Keratinocyte (primary cell): ENCODE results near the gene USP13. TPM values are rescaled to one million over a fixed set of nuclear protein-coding genes. Genes with fewer than 3 reads are reported as not detected.

ENCODE experiments used
- DNase-seq: peaks from one replicate; pipeline ENCODE4 v3.0.0-alpha.2; 2011; ENCODE audit warnings: low read depth, missing footprints, low spot score
- FAIRE-seq: peaks from 2 replicates; lab custom pipeline; 2011; peaks lifted over from hg19 to GRCh38; lab: Jason Lieb, UNC
- H2AFZ ChIP-seq: 2 replicates; pipeline ENCODE4 v1.6.0; 2012; ENCODE audit warnings: low read length, control low read depth, inconsistent platforms; ENCODE audit not compliant: control insufficient read depth
- H3K27ac ChIP-seq: 2 replicates; pipeline ENCODE4 v1.5.1; 2011; ENCODE audit warnings: low read length; ENCODE audit not compliant: control insufficient read depth, insufficient read depth
- H3K27me3 ChIP-seq: 3 replicates; pipeline ENCODE4 v1.6.0; 2011; ENCODE audit warnings: low read length; ENCODE audit not compliant: control insufficient read depth, insufficient read depth; ENCODE audit errors: extremely low read depth
- H3K36me3 ChIP-seq, 2 experiments: 2 replicates in 1 of 2; 3 replicates in 1 of 2; pipeline ENCODE4 v1.5.1; 2011; ENCODE audit warnings: low read length in 2 of 2, mild to moderate bottlenecking in 1 of 2; ENCODE audit not compliant: control insufficient read depth in 2 of 2, insufficient read depth in 2 of 2; ENCODE audit errors: extremely low read depth in 1 of 2
- H3K4me1 ChIP-seq: 3 replicates; pipeline ENCODE4 v1.5.1; 2011; ENCODE audit warnings: low read length; ENCODE audit not compliant: control insufficient read depth, insufficient read depth; ENCODE audit errors: extremely low read depth
- H3K4me2 ChIP-seq: 3 replicates; pipeline ENCODE4 v1.6.0; 2011; ENCODE audit warnings: low read depth, low read length; ENCODE audit not compliant: control insufficient read depth, insufficient read depth; ENCODE audit errors: extremely low read depth
- H3K4me3 ChIP-seq, 3 experiments: fragments of 200-600 bp in 1 of 3; sonication (generic) in 1 of 3; 2 replicates in 2 of 3; 3 replicates in 1 of 3; pipeline ENCODE4 v1.5.1; 2011 to 2016; ENCODE audit warnings: low read length in 3 of 3, mild to moderate bottlenecking in 3 of 3, control low read depth in 2 of 3, inconsistent platforms in 1 of 3, low read depth in 1 of 3, mixed read lengths in 1 of 3, mixed run types in 1 of 3, moderate library complexity in 1 of 3; ENCODE audit not compliant: control insufficient read depth in 2 of 3, insufficient read depth in 2 of 3; ENCODE audit errors: extremely low read depth in 1 of 3
- H3K79me2 ChIP-seq: 2 replicates; pipeline ENCODE4 v1.6.0; 2012; ENCODE audit warnings: low read length; ENCODE audit not compliant: control insufficient read depth, insufficient read depth
- H3K9ac ChIP-seq: 3 replicates; pipeline ENCODE4 v1.6.0; 2011; ENCODE audit warnings: low read length; ENCODE audit not compliant: control insufficient read depth, insufficient read depth; ENCODE audit errors: extremely low read depth
- H3K9me1 ChIP-seq: 3 replicates; pipeline ENCODE4 v1.6.0; 2011; ENCODE audit warnings: low read length; ENCODE audit not compliant: control insufficient read depth, insufficient read depth; ENCODE audit errors: extremely low read depth
- H3K9me3 ChIP-seq: 2 replicates; pipeline ENCODE4 v1.5.1; 2012; ENCODE audit warnings: low read depth, low read length; ENCODE audit not compliant: control insufficient read depth
- H4K20me1 ChIP-seq: 3 replicates; pipeline ENCODE4 v1.6.0; 2011; ENCODE audit warnings: low read length; ENCODE audit not compliant: control insufficient read depth, insufficient read depth; ENCODE audit errors: extremely low read depth
- CTCF ChIP-seq, 3 experiments: IDR thresholded peaks in 1 of 3; conservative IDR thresholded peaks in 1 of 3; optimal IDR thresholded peaks in 1 of 3; 2 replicates in 2 of 3; 3 replicates in 1 of 3; pipeline versions ENCODE3 to v1.5.1; 2011; ENCODE audit warnings: low read length in 3 of 3, mild to moderate bottlenecking in 3 of 3, moderate library complexity in 2 of 3, control low read depth in 1 of 3, inconsistent platforms in 1 of 3; ENCODE audit not compliant: insufficient read depth in 2 of 3; ENCODE audit errors: extremely low read depth in 1 of 3
- EZH2 ChIP-seq: IDR thresholded peaks from one replicate; pipeline ENCODE4 v1.6.1; 2012; ENCODE audit warnings: inconsistent platforms, mild to moderate bottlenecking, low read length, moderate library complexity
- dilution Hi-C: fragments of 300-500 bp; cut with MboI; formaldehyde crosslinking; loops from one replicate; pipeline ENCODE4 v1.7.0; 2020; ENCODE audit warnings: low sequenced_read_pairs; ENCODE audit not compliant: extremely low pct_ligation_motif_present
- polyA plus RNA-seq, 5 experiments: library from polyadenylated mRNA; depleted of rRNA in 3 of 5; stranded (reverse) in 3 of 5; stranded (forward) in 1 of 5; unstranded in 1 of 5; fragments of >200 nt; gene quantifications; 1 replicate in 1 of 5; 2 replicates in 3 of 5; 3 replicates in 1 of 5; pipeline versions ENCODE4 v1.2.1 to v1.2.3, GENCODE V29; 2011 to 2012; ENCODE audit warnings: missing spikeins in 2 of 5, low read depth in 1 of 5, low replicate concordance in 1 of 5

The USP13 gene
- polyA plus RNA-seq, 1 donor (not counting 4 experiments of a cell fraction or from before 2014, with no cell fraction given): 3.3 TPM

- dilution Hi-C loops: no loop called here
- H3K9me1 ChIP-seq: no peaks in the 10 kb centered on the region
- H3K27ac ChIP-seq: no peak overlapping the region
- H3K27me3 ChIP-seq: no peaks in the 10 kb centered on the region
- FAIRE-seq (no peak), DNase-seq (no peak)
- no peak overlapping the region for H3K9ac ChIP-seq
- no peaks in the 10 kb centered on the region for H3K4me1 ChIP-seq
- H3K4me2 ChIP-seq: no peak overlapping the region
- no peaks in the 10 kb centered on the region for H3K36me3 ChIP-seq
- no peaks in the 10 kb centered on the region for H3K9me3 ChIP-seq
- no peaks in the 10 kb centered on the region for H4K20me1 ChIP-seq
- H2AFZ ChIP-seq: no peak overlapping the region
- TF ChIP-seq EZH2 (no peak), CTCF (optimal IDR thresholded peaks at IDR 0.05 in 1 of 3, IDR thresholded peaks at IDR 0.05 in 1 of 3, conservative IDR thresholded peaks at IDR 0.05 in 1 of 3; ENCODE audit: extremely low read depth in 1 of 3, insufficient read depth in 2 of 3, low read length in 3 of 3) (no peak)
- H3K4me3 ChIP-seq: no peak overlapping the region
- H3K79me2 ChIP-seq: no peaks in the 10 kb centered on the region
Observed at GRCh38 chr3:179716811-179717210, 64.0 kb downstream of the USP13 start.

- no peak overlapping the region for H2AFZ ChIP-seq
- H3K4me1 ChIP-seq: no peaks in the 10 kb centered on the region
- H3K36me3 ChIP-seq: no peaks in the 10 kb centered on the region
- H3K27me3 ChIP-seq: no peaks in the 10 kb centered on the region
- H3K27ac ChIP-seq: no peak overlapping the region
- no peaks in the 10 kb centered on the region for H3K9me3 ChIP-seq
- no peak overlapping the region for H3K9ac ChIP-seq
- FAIRE-seq: no peak
- H3K4me3 ChIP-seq: no peak overlapping the region
- no peaks in the 10 kb centered on the region for H3K79me2 ChIP-seq
- TF ChIP-seq EZH2 (no peak), CTCF (optimal IDR thresholded peaks at IDR 0.05 in 1 of 3, IDR thresholded peaks at IDR 0.05 in 1 of 3, conservative IDR thresholded peaks at IDR 0.05 in 1 of 3; ENCODE audit: extremely low read depth in 1 of 3, insufficient read depth in 2 of 3, low read length in 3 of 3) (no peak)
- no peaks in the 10 kb centered on the region for H4K20me1 ChIP-seq
- no peaks in the 10 kb centered on the region for H3K9me1 ChIP-seq
- DNase-seq: no peak
- no peak overlapping the region for H3K4me2 ChIP-seq
- dilution Hi-C loops: no loop called here
Observed at GRCh38 chr3:179717219-179717618, 64.4 kb downstream of the USP13 start.
